HEK293T (cell line): ENCODE measurements around the gene OR4K13.

Source experiments
- FOXA1 ChIP-seq: fragments of 450-650 bp; IDR thresholded peaks from 2 replicates; pipeline ENCODE4 v1.6.1; 2016; ENCODE audit warnings: mild to moderate bottlenecking
- FOXM1 ChIP-seq: fragments of 450-650 bp; IDR thresholded peaks from 2 replicates; pipeline ENCODE4 v1.6.1; 2017; ENCODE audit warnings: mild to moderate bottlenecking, borderline replicate concordance
- HDGF ChIP-seq: fragments of 450-650 bp; IDR thresholded peaks from 2 replicates; pipeline ENCODE4 v1.6.1; 2017; ENCODE audit warnings: antibody characterized with exemption, borderline replicate concordance
- L3MBTL2 ChIP-seq: fragments of 450-650 bp; conservative IDR thresholded peaks from 2 replicates; pipeline ENCODE4 v1.6.1; 2016; ENCODE audit warnings: mild to moderate bottlenecking
- LEF1 ChIP-seq: fragments of 450-650 bp; IDR thresholded peaks from 2 replicates; pipeline ENCODE4 v1.6.1; 2017; ENCODE audit warnings: mild to moderate bottlenecking, borderline replicate concordance
- NFRKB ChIP-seq: fragments of 450-650 bp; IDR thresholded peaks from 2 replicates; pipeline ENCODE4 v1.6.1; 2016; ENCODE audit warnings: mild to moderate bottlenecking, moderate library complexity
- SP1 ChIP-seq: fragments of 450-650 bp; IDR thresholded peaks from 2 replicates; pipeline ENCODE4 v1.6.1; 2017
- SUZ12 ChIP-seq: fragments of 450-650 bp; IDR thresholded peaks from 2 replicates; pipeline ENCODE4 v1.6.1; 2016; ENCODE audit warnings: mild to moderate bottlenecking
- TARDBP ChIP-seq: fragments of 450-650 bp; IDR thresholded peaks from 2 replicates; pipeline ENCODE4 v1.6.1; 2016
- TF ChIP-seq, protein P1 (sequence below): fragments of 450-650 bp; IDR thresholded peaks from 2 replicates; pipeline ENCODE4 v1.6.1; 2016

DNA sequence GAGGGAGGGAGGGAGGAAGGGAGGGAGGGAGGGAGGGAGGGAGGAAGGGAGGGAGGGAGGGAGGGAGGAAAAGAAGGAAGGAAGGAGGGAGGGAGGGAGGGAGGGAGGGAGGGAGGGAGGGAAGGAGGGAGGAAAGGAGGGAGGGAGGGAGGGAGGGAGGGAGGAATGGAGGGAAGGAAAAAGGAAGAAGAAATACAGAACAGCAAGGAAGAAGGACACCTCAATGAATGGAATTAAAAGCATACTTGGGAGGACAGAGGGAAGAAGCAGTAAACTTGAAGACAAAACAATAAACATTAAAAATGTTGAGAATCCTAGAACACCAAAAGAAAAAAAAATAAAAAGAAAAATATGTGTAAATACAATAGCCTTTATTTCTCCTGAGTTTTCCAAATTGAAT is 27.7 kb downstream of the OR4K13 start:
- no peak for TF ChIP-seq FOXA1
- no peak for TF ChIP-seq NFRKB
- TF ChIP-seq FOXM1 = no peak
- no peak for TF ChIP-seq SUZ12
- TF ChIP-seq HDGF = no peak
- TF ChIP-seq TARDBP = no peak
- no peak for TF ChIP-seq L3MBTL2
- no peak for TF ChIP-seq SP1
- TF ChIP-seq LEF1 = no peak
- TF ChIP-seq, protein P1, sequence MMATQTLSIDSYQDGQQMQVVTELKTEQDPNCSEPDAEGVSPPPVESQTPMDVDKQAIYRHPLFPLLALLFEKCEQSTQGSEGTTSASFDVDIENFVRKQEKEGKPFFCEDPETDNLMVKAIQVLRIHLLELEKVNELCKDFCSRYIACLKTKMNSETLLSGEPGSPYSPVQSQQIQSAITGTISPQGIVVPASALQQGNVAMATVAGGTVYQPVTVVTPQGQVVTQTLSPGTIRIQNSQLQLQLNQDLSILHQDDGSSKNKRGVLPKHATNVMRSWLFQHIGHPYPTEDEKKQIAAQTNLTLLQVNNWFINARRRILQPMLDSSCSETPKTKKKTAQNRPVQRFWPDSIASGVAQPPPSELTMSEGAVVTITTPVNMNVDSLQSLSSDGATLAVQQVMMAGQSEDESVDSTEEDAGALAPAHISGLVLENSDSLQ = no peak
